ENCODE data around the gene DARS1.

GRCh38 chr2:136020831-136021230, 35.4 kb upstream of the DARS1 start:
- TF ChIP-seq CTCF (IDR thresholded peaks at IDR 0.05) (no peak), EZH2 (IDR thresholded peaks at IDR 0.05; ENCODE audit: borderline replicate concordance, insufficient read depth, low read depth, low read length, poor library complexity, severe bottlenecking) (no peak)

Measured in B cell (primary cell).